AG04450 (cell line): Measurements from ENCODE around the gene BTD. TPM values are rescaled to one million over a fixed set of nuclear protein-coding genes. Genes with fewer than 3 reads are reported as not detected.

Experiments used
- CTCF ChIA-PET: fragments of 300-600, 350-600 bp; formaldehyde crosslinking; extraction: SDS; loops from one replicate; lab custom pipeline; 2022; ENCODE audit warnings: antibody characterized with exemption, inconsistent platforms; lab: Charles Lee
- POLR2A ChIA-PET: fragments of 350-600 bp; formaldehyde crosslinking; extraction: SDS; loops from one replicate; lab custom pipeline; 2021; ENCODE audit warnings: antibody characterized with exemption, inconsistent platforms; lab: Yijun Ruan, JAX
- DNase-seq: peaks from one replicate; pipeline ENCODE4 v3.0.0-alpha.2; 2011; ENCODE audit warnings: low read depth, low spot score
- H3K27ac ChIP-seq: one replicate; pipeline ENCODE4 v1.5.1; 2012; ENCODE audit warnings: low read depth, low read length, control low read depth
- H3K27me3 ChIP-seq: one replicate; pipeline ENCODE4 v1.6.0; 2012; ENCODE audit warnings: low read length; ENCODE audit not compliant: control insufficient read depth, insufficient read depth
- H3K4me3 ChIP-seq: 2 replicates; pipeline ENCODE4 v1.5.1; 2011; ENCODE audit warnings: mild to moderate bottlenecking, low read depth, low read length, control low read depth
- H3K9me3 ChIP-seq: 2 replicates; pipeline ENCODE4 v1.5.1; 2012; ENCODE audit warnings: low read length; ENCODE audit not compliant: control insufficient read depth, insufficient read depth
- polyA plus RNA-seq: library from polyadenylated mRNA; depleted of rRNA; stranded (reverse); fragments of >200 nt; gene quantifications from 2 replicates; pipeline ENCODE4 v1.2.3, GENCODE V29; 2011
- TF ChIP-seq, protein P1 (sequence below): IDR thresholded peaks from 2 replicates; pipeline ENCODE4 v1.5.1; 2011; ENCODE audit warnings: low read depth, low read length, control low read depth, inconsistent platforms

BTD gene
- polyA plus RNA-seq, 1 experiment: 22.2 TPM

- Histone ChIP-seq H3K27ac (no peak overlapping the region), H3K9me3 (no peaks in the 10 kb centered on the region), H3K27me3 (no peaks in the 10 kb centered on the region), H3K4me3 (no peak overlapping the region)
- TF ChIP-seq, protein P1, sequence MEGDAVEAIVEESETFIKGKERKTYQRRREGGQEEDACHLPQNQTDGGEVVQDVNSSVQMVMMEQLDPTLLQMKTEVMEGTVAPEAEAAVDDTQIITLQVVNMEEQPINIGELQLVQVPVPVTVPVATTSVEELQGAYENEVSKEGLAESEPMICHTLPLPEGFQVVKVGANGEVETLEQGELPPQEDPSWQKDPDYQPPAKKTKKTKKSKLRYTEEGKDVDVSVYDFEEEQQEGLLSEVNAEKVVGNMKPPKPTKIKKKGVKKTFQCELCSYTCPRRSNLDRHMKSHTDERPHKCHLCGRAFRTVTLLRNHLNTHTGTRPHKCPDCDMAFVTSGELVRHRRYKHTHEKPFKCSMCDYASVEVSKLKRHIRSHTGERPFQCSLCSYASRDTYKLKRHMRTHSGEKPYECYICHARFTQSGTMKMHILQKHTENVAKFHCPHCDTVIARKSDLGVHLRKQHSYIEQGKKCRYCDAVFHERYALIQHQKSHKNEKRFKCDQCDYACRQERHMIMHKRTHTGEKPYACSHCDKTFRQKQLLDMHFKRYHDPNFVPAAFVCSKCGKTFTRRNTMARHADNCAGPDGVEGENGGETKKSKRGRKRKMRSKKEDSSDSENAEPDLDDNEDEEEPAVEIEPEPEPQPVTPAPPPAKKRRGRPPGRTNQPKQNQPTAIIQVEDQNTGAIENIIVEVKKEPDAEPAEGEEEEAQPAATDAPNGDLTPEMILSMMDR: no peak
- DNase-seq: no peak
- ChIA-PET CTCF (no interaction called here), POLR2A (no interaction called here)
Measured at GRCh38 chr3:15576475-15576874, 25.1 kb upstream of the BTD start.

DNA sequence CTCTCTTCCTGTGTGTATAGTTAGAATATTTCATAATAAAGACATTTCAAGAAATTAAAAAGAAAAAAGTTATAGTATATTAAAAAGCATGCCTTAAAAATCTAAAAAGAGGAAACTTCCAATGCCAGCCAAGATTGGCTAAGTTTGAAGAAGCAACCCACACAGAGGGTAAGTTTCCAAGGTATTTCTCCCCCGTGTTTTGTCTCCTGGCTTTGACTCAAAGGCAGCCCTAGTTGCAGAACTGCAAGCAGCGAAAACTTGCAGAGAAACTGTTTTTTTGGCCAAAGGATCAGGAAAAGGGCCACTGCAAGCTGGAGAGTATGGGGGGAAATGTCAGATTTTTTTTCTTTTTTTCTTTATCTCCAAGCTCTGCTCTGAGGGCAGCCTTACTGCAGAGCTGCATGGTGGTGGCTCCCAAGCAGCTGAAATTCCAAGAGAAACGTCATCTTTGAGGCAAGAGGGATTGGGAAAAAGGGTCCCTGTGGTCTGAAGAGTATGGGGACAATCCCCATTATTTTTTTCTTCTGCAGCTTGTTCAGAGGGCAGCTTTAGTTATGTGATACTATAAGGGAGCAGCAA lies 23.2 kb upstream of the BTD start:
- no peak for DNase-seq
- ChIA-PET POLR2A (no interaction called here), CTCF (no interaction called here)
- Histone ChIP-seq H3K4me3 (no peak overlapping the region), H3K27ac (no peak overlapping the region), H3K27me3 (no peaks in the 10 kb centered on the region), H3K9me3 (no peaks in the 10 kb centered on the region)
- TF ChIP-seq, protein P1: no peak

DNA sequence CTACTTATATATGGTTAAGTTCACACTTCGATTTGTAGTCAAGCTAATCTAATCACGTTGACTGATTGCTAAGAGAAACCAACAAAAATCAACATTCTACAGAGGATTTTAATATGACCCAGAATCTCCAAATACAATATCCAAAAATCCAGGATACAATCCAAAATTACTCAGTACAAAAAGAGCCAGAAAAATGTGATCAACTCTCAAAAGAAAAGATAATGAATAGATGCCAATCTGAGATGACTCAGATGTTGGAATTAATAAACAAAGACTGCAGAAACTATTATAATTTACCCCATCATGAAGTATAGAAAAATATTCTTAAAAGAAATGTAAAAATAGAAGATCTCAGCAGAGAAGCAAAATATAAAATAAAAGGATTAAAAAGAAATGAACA lies 22.5 kb upstream of the BTD start:
- TF ChIP-seq, protein P1: no peak
- no peak overlapping the region for H3K4me3 ChIP-seq
- no peak overlapping the region for H3K27ac ChIP-seq
- DNase-seq: no peak
- no peaks in the 10 kb centered on the region for H3K27me3 ChIP-seq
- CTCF ChIA-PET: no interaction called here
- no peaks in the 10 kb centered on the region for H3K9me3 ChIP-seq
- POLR2A ChIA-PET: no interaction called here

DNA sequence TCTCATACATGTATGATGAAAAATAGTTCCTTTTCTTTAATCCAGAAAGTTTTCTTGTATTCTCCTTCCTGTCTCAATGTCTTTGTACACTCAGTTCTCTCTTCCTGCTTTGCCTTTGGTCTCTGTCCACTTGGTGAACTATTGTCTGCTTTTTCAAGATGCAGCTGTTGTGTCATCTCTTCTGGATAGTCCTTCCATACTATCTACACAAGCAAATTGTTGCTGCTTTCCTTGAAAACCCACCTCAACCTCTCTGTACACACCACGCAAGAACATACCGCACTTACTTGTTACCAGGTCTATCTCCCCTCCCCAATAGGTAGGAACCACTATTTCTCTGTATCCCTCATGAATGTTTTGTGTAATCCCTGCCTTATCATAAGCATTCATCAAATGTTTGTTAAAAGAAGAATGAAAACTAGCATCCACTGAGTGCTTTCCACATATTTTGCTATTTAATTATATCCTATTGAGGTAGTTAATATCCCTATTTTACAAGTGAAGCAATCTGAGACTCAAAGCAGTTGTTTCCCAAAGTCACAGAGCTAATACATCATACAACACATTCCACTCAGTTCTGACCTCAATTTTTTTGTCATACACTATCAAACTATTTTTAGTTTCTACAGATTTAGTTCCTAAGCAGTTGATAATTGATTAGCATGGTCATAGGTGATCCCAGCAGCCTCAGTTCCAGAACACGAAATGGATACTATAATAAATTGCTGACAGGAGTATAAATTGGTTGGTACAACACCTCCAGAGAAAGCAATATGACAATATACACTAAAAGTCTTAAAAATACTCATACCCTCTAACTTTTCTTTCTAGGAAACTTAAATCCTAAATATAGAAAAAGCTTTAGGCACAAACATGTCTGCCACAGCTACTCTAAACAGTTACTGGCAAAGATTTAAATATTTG lies 19.8 kb upstream of the BTD start:
- no peak overlapping the region for H3K27ac ChIP-seq
- no peak overlapping the region for H3K4me3 ChIP-seq
- no peaks in the 10 kb centered on the region for H3K27me3 ChIP-seq
- no peak for DNase-seq
- POLR2A ChIA-PET: no interaction called here
- TF ChIP-seq, protein P1: no peak
- CTCF ChIA-PET: no interaction called here
- no peaks in the 10 kb centered on the region for H3K9me3 ChIP-seq
